PC-3 (cell line): ENCODE results near the gene ZNF423. TPM values are rescaled to one million over a fixed set of nuclear protein-coding genes. Genes with fewer than 3 reads are reported as not detected.
"Not testable (repeated sequence)": the region's sequence is repeated elsewhere in the genome, so short reads cannot be mapped to it uniquely, and the experiment has no call there.

Source experiments
- ATAC-seq: fragments of 200-7000 bp; cut with Tn5 transposase; 2 replicates; pipeline ENCODE4 v1.9.1; 2020; ENCODE audit warnings: mild to moderate bottlenecking, moderate library complexity
- BruUV-seq: library from RNA; stranded (reverse); fragments of 400-500 nt; replicated peaks from 2 replicates; lab custom pipeline; 2021; lab: Mats Ljungman, UMichigan
- CTCF ChIA-PET: fragments of 300-600 bp; sonication (Branson Sonifier 250); formaldehyde crosslinking; loops from one replicate; lab custom pipeline; 2022; ENCODE audit warnings: antibody characterized with exemption; lab: Charles Lee
- POLR2A ChIA-PET: fragments of 300-600 bp; sonication (Branson Sonifier 250); formaldehyde crosslinking; loops from one replicate; lab custom pipeline; 2022; ENCODE audit warnings: antibody characterized with exemption; ENCODE audit not compliant: unreplicated experiment; lab: Charles Lee
- DNase-seq: peaks from one replicate; pipeline ENCODE4 v3.0.0-alpha.2; 2015
- H2AFZ ChIP-seq: fragments of 300-600 bp; sonication (generic); 2 replicates; pipeline ENCODE4 v1.6.0; 2016; ENCODE audit warnings: antibody characterized with exemption, low read length
- H3F3A ChIP-seq: fragments of 300-600 bp; sonication (generic); one replicate; pipeline ENCODE4 v1.6.0; 2017; ENCODE audit warnings: antibody characterized with exemption, low read length, control low read depth, mild to moderate bottlenecking; ENCODE audit not compliant: unreplicated experiment
- H3K27ac ChIP-seq: fragments of 300-600 bp; sonication (generic); 2 replicates; pipeline ENCODE4 v1.5.1; 2016; ENCODE audit warnings: mild to moderate bottlenecking, low read length
- H3K27me3 ChIP-seq: fragments of 300-600 bp; sonication (generic); 2 replicates; pipeline ENCODE4 v1.6.1; 2016; ENCODE audit warnings: low read length, mixed read lengths
- H3K36me3 ChIP-seq: fragments of 300-600 bp; sonication (generic); 2 replicates; pipeline ENCODE4 v1.6.1; 2016; ENCODE audit warnings: low read depth, mixed run types, low read length, mixed read lengths
- H3K4me1 ChIP-seq: fragments of 300-600 bp; sonication (generic); 2 replicates; pipeline ENCODE4 v1.5.1; 2016; ENCODE audit warnings: low read length; ENCODE audit not compliant: insufficient read depth
- H3K4me2 ChIP-seq: fragments of 300-600 bp; sonication (generic); 2 replicates; pipeline ENCODE4 v1.6.0; 2016; ENCODE audit warnings: low read length
- H3K4me3 ChIP-seq: fragments of 300-600 bp; sonication (generic); 2 replicates; pipeline ENCODE4 v1.5.1; 2016; ENCODE audit warnings: mild to moderate bottlenecking, low read length, mixed read lengths
- H3K79me2 ChIP-seq: fragments of 300-600 bp; sonication (generic); 2 replicates; pipeline ENCODE4 v1.6.1; 2017; ENCODE audit warnings: low read length, mixed read lengths
- H3K9ac ChIP-seq: fragments of 300-600 bp; sonication (generic); 2 replicates; pipeline ENCODE4 v1.6.0; 2016; ENCODE audit warnings: mild to moderate bottlenecking, low read length
- H3K9me2 ChIP-seq: fragments of 300-600 bp; sonication (generic); replicated peaks from 2 replicates; pipeline ENCODE4 v1.6.1; 2016; ENCODE audit warnings: mixed run types, low read length, mixed read lengths
- H3K9me3 ChIP-seq: fragments of 300-600 bp; sonication (generic); 2 replicates; pipeline ENCODE4 v1.6.1; 2016; ENCODE audit warnings: low read length, mixed read lengths
- H4K20me1 ChIP-seq: fragments of 300-600 bp; sonication (generic); 2 replicates; pipeline ENCODE4 v1.6.1; 2016; ENCODE audit warnings: low read length, mixed read lengths
- EZH2 ChIP-seq: fragments of 300-600 bp; sonication (generic); IDR thresholded peaks from one replicate; pipeline ENCODE4 v1.6.1; 2017; ENCODE audit warnings: antibody characterized with exemption, mild to moderate bottlenecking, low read length; ENCODE audit not compliant: unreplicated experiment
- EZH2phosphoT487 ChIP-seq: fragments of 300-600 bp; sonication (generic); IDR thresholded peaks from 2 replicates; pipeline ENCODE4 v1.6.1; 2018; ENCODE audit warnings: mild to moderate bottlenecking, antibody characterized with exemption, low read length, borderline replicate concordance
- intact Hi-C: fragments of 100-400 bp; cut with micrococcal nuclease; formaldehyde crosslinking; loops from 2 replicates; pipeline ENCODE4 v1.9.0; 2023
- total RNA-seq: library from RNA; depleted of rRNA; stranded (reverse); fragments of >200 nt; gene quantifications from 2 replicates; pipeline ENCODE4 v1.2.3, GENCODE V29; 2014
- TF ChIP-seq, protein P1 (sequence below): fragments of 300-600 bp; sonication (generic); conservative IDR thresholded peaks from 2 replicates; pipeline ENCODE4 v1.5.1; 2017; ENCODE audit warnings: antibody characterized with exemption, low read depth, mild to moderate bottlenecking, low read length

Gene ZNF423
- total RNA-seq, 1 experiment from 2014 or later: not detected

DNA sequence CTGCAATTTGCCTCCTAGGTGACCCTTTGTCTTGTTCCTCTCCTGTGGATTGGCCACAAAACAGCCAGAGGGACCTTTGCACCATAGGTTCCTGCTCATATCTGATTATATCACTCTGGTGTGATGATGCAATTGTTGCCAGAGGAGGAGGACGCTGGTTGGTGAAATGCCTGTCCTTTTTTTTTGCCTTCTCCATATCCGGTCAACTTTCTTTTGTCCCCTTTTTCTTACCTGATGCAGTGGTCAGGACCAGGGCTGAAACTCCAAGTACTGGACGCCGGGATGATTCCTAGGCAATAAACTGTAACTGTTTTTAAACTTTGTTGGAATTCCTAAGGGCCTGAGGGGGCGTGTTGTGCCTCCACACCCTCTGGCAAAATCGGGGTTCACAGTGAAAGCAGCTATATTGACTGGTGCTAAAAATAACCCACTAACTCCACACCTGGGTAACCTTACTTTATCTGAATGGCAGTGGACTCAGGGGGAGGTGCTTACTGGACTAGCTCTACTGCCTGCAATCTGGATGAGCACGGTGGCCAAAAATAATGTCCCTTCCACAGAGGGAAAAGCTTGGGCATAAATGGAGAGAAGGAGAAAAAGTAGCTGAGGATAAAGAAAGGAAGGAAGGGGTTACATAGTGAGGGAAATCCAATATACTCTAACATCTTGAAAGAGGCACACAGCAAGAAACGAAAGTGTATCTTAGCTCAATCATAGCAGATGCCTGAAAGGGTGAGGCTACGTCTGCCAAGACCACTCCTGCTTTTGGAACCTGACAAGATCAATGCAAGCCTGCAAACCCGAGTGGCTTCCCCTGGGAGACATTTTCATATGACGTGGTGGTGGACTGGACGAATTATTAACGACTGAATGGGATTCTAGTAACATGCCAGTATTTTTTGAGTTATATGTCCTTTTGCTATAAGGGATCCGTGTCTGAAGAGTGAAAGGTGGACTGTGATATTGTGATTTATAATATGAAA is 28.4 kb upstream of the ZNF423 start:
- H3K27me3 ChIP-seq: peaks cover 40% of the 10 kb centered on the region
- H3K36me3 ChIP-seq: no peaks in the 10 kb centered on the region
- H3K9ac ChIP-seq: no peak overlapping the region
- H3K9me3 ChIP-seq: no peaks in the 10 kb centered on the region
- H4K20me1 ChIP-seq: no peaks in the 10 kb centered on the region
- H3F3A ChIP-seq: no peaks in the 10 kb centered on the region
- intact Hi-C loops: no loop called here
- H3K4me3 ChIP-seq: no peak overlapping the region
- H3K4me1 ChIP-seq: no peaks in the 10 kb centered on the region
- H2AFZ ChIP-seq: no peak overlapping the region
- H3K79me2 ChIP-seq: no peaks in the 10 kb centered on the region
- H3K9me2 ChIP-seq: no peaks in the 10 kb centered on the region
- ChIA-PET CTCF (no interaction called here), POLR2A (no interaction called here)
- DNase-seq (no peak), ATAC-seq (no peak)
- H3K4me2 ChIP-seq: no peak overlapping the region
- TF ChIP-seq, protein P1, sequence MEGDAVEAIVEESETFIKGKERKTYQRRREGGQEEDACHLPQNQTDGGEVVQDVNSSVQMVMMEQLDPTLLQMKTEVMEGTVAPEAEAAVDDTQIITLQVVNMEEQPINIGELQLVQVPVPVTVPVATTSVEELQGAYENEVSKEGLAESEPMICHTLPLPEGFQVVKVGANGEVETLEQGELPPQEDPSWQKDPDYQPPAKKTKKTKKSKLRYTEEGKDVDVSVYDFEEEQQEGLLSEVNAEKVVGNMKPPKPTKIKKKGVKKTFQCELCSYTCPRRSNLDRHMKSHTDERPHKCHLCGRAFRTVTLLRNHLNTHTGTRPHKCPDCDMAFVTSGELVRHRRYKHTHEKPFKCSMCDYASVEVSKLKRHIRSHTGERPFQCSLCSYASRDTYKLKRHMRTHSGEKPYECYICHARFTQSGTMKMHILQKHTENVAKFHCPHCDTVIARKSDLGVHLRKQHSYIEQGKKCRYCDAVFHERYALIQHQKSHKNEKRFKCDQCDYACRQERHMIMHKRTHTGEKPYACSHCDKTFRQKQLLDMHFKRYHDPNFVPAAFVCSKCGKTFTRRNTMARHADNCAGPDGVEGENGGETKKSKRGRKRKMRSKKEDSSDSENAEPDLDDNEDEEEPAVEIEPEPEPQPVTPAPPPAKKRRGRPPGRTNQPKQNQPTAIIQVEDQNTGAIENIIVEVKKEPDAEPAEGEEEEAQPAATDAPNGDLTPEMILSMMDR: no peak
- TF ChIP-seq EZH2 (no peak), EZH2phosphoT487 (no peak)
- no TSS peak for BruUV-seq
- no peak overlapping the region for H3K27ac ChIP-seq

GRCh38 chr16:49883076-49884014 is 27.4 kb upstream of the ZNF423 start:
- ATAC-seq (no peak), DNase-seq (no peak)
- Histone ChIP-seq H3K4me2 (no peak overlapping the region), H3K9me3 (no peaks in the 10 kb centered on the region), H3K9me2 (no peaks in the 10 kb centered on the region), H3K79me2 (no peaks in the 10 kb centered on the region), H3K36me3 (no peaks in the 10 kb centered on the region), H3K9ac (no peak overlapping the region), H3K4me1 (no peaks in the 10 kb centered on the region), H3K27ac (no peak overlapping the region), H3F3A (no peaks in the 10 kb centered on the region), H2AFZ (no peak overlapping the region), H3K4me3 (no peak overlapping the region), H3K27me3 (peaks cover 44% of the 10 kb centered on the region), H4K20me1 (no peaks in the 10 kb centered on the region)
- intact Hi-C loops: no loop called here
- ChIA-PET CTCF (no interaction called here), POLR2A (no interaction called here)
- BruUV-seq: no TSS peak
- no peak for TF ChIP-seq EZH2phosphoT487

DNA sequence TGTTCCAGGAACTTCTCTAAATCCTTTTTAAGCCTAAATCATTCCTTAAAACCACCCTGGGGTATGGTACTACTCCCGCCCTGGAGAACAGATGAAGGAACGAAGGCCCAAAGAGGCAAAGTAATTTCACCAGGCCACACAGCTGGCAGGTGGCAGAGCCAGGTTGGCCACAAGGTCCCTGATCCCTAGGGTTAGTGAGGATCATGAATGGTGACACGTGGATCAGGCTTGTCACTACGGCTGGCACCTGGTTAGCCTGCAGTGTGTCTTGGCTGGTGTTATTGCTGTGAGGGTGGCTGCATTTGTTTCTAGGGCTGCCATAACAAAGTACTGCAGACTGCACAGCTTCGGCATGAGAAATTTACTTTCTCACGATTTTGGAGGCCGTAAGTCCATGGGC is 26.0 kb upstream of the ZNF423 start:
- CTCF ChIA-PET: no interaction called here
- Histone ChIP-seq H4K20me1 (no peaks in the 10 kb centered on the region), H3K27ac (no peak overlapping the region), H3K9ac (no peak overlapping the region), H3F3A (no peaks in the 10 kb centered on the region), H3K9me3 (no peaks in the 10 kb centered on the region), H3K4me3 (no peak overlapping the region), H3K36me3 (no peaks in the 10 kb centered on the region), H3K4me1 (no peaks in the 10 kb centered on the region), H3K4me2 (no peak overlapping the region), H3K79me2 (no peaks in the 10 kb centered on the region), H3K9me2 (no peaks in the 10 kb centered on the region), H2AFZ (no peak overlapping the region), H3K27me3 (peaks cover 48% of the 10 kb centered on the region)
- ATAC-seq (no peak), DNase-seq (no peak)
- POLR2A ChIA-PET: no interaction called here
- intact Hi-C loops: no loop called here
- BruUV-seq: no TSS peak
- TF ChIP-seq EZH2phosphoT487 (no peak), EZH2 (no peak)
- TF ChIP-seq, protein P1: no peak

GRCh38 chr16:49878540-49878939 is 22.6 kb upstream of the ZNF423 start:
- CTCF ChIA-PET: not testable (repeated sequence)

More at GRCh38 chr16:49878540-49878939, 22.6 kb upstream of the ZNF423 start:
- H3K79me2 ChIP-seq, H3K4me2 ChIP-seq, POLR2A ChIA-PET, BruUV-seq, H3K9me2 ChIP-seq, H3K9me3 ChIP-seq, H3K9ac ChIP-seq, H3K4me1 ChIP-seq, H3K27ac ChIP-seq, H3F3A ChIP-seq, H3K36me3 ChIP-seq, DNase-seq, H2AFZ ChIP-seq, ATAC-seq, H4K20me1 ChIP-seq, intact Hi-C loops, H3K4me3 ChIP-seq: not testable (repeated sequence)
- peaks cover 45% of the 10 kb centered on the region for H3K27me3 ChIP-seq
